Stimulated activated CD4-positive, alpha-beta T cell treated with anti-CD3 and anti-CD28 coated beads, Interleukin-12 subunit alpha, Interleukin-12 subunit beta, amount 100 ng/mL, for 24 hours (primary cell): ENCODE measurements around the gene SEPTIN12.

Experiments
- DNase-seq, 2 experiments: peaks; one replicate each; pipeline ENCODE4 v3.0.0-alpha.2; 2020; ENCODE audit warnings: low read depth in 2 of 2

SEPTIN12 gene

GRCh38 chr16:4787627-4788482, at the start of gene SEPTIN12:
Gene SEPTIN12, minus strand, starts transcription at chr16:4788345. Its CDS starts 700 bp downstream, at chr16:4787645.
- DNase-seq, result no peak

- DNase-seq, result no peak
These were observed 48.6 kb upstream of the SEPTIN12 start for GRCh38 chr16:4836727-4837126.

GRCh38 chr16:4833584-4833983, 45.4 kb upstream of the SEPTIN12 start:
- DNase-seq, result no peak

- DNase-seq, result no peak
These were observed 44.7 kb upstream of the SEPTIN12 start for GRCh38 chr16:4832698-4833343.

- no peak for DNase-seq
These were observed 43.5 kb upstream of the SEPTIN12 start for GRCh38 chr16:4831616-4832015.

- no peak for DNase-seq
These were observed 42.3 kb upstream of the SEPTIN12 start for GRCh38 chr16:4830408-4830807.

GRCh38 chr16:4828567-4829321, 40.6 kb upstream of the SEPTIN12 start:
- no peak for DNase-seq

- no peak for DNase-seq
These were observed 38.8 kb upstream of the SEPTIN12 start for GRCh38 chr16:4826980-4827379.

- DNase-seq, result no peak
These were observed 38.4 kb upstream of the SEPTIN12 start for GRCh38 chr16:4826526-4826925.

GRCh38 chr16:4825196-4825595, 37.1 kb upstream of the SEPTIN12 start:
- no peak for DNase-seq

GRCh38 chr16:4820652-4821051, 32.5 kb upstream of the SEPTIN12 start:
- DNase-seq, result no peak

GRCh38 chr16:4814542-4815173, 26.5 kb upstream of the SEPTIN12 start:
- no peak for DNase-seq

GRCh38 chr16:4814046-4814445, 25.9 kb upstream of the SEPTIN12 start:
- DNase-seq, result no peak

GRCh38 chr16:4813251-4814003, 25.3 kb upstream of the SEPTIN12 start:
- DNase-seq, result no peak

GRCh38 chr16:4811773-4812172, 23.6 kb upstream of the SEPTIN12 start:
- DNase-seq, result no peak

- no peak for DNase-seq
These were observed 23.1 kb upstream of the SEPTIN12 start for GRCh38 chr16:4811242-4811641.

- DNase-seq, result no peak
These were observed 18.1 kb upstream of the SEPTIN12 start for GRCh38 chr16:4806280-4806679.

- no peak for DNase-seq
These were observed 17.1 kb upstream of the SEPTIN12 start for GRCh38 chr16:4805231-4805630.

- no peak for DNase-seq
These were observed 16.0 kb upstream of the SEPTIN12 start for GRCh38 chr16:4803898-4804762.

- DNase-seq, result no peak
These were observed 15.3 kb upstream of the SEPTIN12 start for GRCh38 chr16:4803401-4803844.
